Parathyroid adenoma (tissue), 2 donors: ENCODE measurements around the gene ISOC2.

Experiments
- H2AFZ ChIP-seq: fragments of 300-600 bp; sonication (generic); one replicate; pipeline ENCODE4 v1.7.0; 2017; ENCODE audit warnings: antibody characterized with exemption, mild to moderate bottlenecking
- H3K27ac ChIP-seq: fragments of 300-600 bp; sonication (generic); one replicate; pipeline ENCODE4 v1.7.0; 2017
- H3K27me3 ChIP-seq: fragments of 300-600 bp; sonication (generic); one replicate; pipeline ENCODE4 v1.7.0; 2017; ENCODE audit warnings: low read length; ENCODE audit not compliant: control insufficient read depth, insufficient read depth
- H3K36me3 ChIP-seq: fragments of 300-600 bp; sonication (generic); one replicate; pipeline ENCODE4 v1.7.0; 2017; ENCODE audit warnings: low read length; ENCODE audit not compliant: control insufficient read depth, insufficient read depth
- H3K4me1 ChIP-seq: fragments of 300-600 bp; sonication (generic); one replicate; pipeline ENCODE4 v1.7.0; 2017; ENCODE audit warnings: control low read depth
- H3K4me2 ChIP-seq: fragments of 300-600 bp; sonication (generic); one replicate; pipeline ENCODE4 v1.7.0; 2017; ENCODE audit warnings: low read length
- H3K4me3 ChIP-seq: fragments of 300-600 bp; sonication (generic); one replicate; pipeline ENCODE4 v1.7.0; 2017; ENCODE audit warnings: low read depth, low read length
- H3K79me2 ChIP-seq: fragments of 300-600 bp; sonication (generic); one replicate; pipeline ENCODE4 v1.7.0; 2017; ENCODE audit warnings: control low read depth
- H3K9ac ChIP-seq: fragments of 300-600 bp; sonication (generic); one replicate; pipeline ENCODE4 v1.7.0; 2017; ENCODE audit warnings: mild to moderate bottlenecking
- H3K9me3 ChIP-seq: fragments of 300-600 bp; sonication (generic); one replicate; pipeline ENCODE4 v1.7.0; 2017; ENCODE audit warnings: low read length; ENCODE audit not compliant: control insufficient read depth
- TF ChIP-seq, protein P1 (sequence below): fragments of 300-600 bp; sonication (generic); IDR thresholded peaks from one replicate; pipeline ENCODE4 v1.7.0; 2017; ENCODE audit warnings: antibody characterized with exemption, mild to moderate bottlenecking
- donor health status: primary hyperparathyroidism.

Gene ISOC2

DNA sequence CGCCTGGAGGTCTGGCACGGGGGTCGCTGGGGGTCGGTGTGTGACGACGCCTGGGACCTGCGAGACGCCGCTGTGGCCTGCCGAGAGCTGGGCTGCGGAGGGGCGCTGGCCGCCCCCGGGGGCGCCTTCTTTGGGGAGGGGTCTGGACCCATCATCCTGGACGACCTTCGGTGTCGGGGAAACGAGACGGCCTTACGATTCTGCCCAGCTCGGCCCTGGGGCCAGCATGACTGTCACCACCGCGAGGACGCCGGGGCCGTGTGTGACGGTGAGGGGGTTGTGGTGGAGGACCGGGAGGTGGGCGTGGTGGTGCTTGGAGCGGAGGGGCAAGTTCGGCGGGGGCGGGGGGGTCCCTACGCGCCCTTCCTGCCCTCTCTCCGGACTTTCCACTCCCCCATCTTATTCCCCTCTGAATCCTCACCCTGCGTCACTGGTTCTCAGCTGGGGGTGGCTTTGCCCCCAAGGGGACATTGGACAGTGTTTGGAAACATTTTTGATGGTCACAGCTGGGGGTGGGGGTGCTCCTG is 32.3 kb upstream of the ISOC2 start:
- H3K27me3 ChIP-seq: no peaks in the 10 kb centered on the region
- H3K4me3 ChIP-seq: no peak overlapping the region
- no peaks in the 10 kb centered on the region for H3K36me3 ChIP-seq
- no peak overlapping the region for H3K4me2 ChIP-seq
- no peaks in the 10 kb centered on the region for H3K79me2 ChIP-seq
- H3K9ac ChIP-seq: no peak overlapping the region
- no peak overlapping the region for H2AFZ ChIP-seq
- H3K27ac ChIP-seq: peak overlapping the region; percentile 24
- peaks cover 5% of the 10 kb centered on the region for H3K4me1 ChIP-seq
- no peaks in the 10 kb centered on the region for H3K9me3 ChIP-seq
- TF ChIP-seq, protein P1, sequence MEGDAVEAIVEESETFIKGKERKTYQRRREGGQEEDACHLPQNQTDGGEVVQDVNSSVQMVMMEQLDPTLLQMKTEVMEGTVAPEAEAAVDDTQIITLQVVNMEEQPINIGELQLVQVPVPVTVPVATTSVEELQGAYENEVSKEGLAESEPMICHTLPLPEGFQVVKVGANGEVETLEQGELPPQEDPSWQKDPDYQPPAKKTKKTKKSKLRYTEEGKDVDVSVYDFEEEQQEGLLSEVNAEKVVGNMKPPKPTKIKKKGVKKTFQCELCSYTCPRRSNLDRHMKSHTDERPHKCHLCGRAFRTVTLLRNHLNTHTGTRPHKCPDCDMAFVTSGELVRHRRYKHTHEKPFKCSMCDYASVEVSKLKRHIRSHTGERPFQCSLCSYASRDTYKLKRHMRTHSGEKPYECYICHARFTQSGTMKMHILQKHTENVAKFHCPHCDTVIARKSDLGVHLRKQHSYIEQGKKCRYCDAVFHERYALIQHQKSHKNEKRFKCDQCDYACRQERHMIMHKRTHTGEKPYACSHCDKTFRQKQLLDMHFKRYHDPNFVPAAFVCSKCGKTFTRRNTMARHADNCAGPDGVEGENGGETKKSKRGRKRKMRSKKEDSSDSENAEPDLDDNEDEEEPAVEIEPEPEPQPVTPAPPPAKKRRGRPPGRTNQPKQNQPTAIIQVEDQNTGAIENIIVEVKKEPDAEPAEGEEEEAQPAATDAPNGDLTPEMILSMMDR: no peak

DNA sequence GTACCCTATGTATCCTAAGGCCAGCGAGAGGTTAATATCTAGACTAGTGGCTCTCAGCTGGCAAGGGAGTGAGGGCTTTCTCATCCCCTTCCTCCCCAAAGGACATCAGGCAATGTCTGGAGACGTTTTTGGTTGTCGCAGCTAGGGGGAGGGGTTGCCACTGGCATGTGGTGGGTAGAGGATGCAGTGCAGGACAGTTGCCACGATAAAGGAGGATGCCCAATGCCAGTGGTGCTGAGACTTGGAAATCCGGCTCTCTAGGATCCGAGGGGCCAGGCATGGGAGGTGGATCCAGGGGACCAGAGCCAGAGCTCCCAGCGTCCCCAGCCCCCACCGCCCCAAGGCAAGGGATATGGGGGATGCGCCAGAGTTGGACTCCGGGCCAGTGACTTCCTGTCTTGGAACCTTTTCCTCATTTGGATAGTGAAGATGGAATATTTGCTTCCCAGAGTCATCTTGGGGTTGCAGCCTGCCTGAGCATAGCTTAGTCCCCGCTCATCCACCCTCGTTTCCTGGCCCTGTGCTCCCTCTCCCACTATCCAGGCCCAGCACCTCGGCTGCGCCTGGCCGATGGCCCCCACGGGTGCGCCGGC is 31.7 kb upstream of the ISOC2 start:
- peak overlapping the region; percentile 24 for H3K27ac ChIP-seq
- H3K36me3 ChIP-seq: no peaks in the 10 kb centered on the region
- H3K4me1 ChIP-seq: peaks cover 5% of the 10 kb centered on the region

GRCh38 chr19:55492362-55492944 is 31.0 kb upstream of the ISOC2 start:
- Histone ChIP-seq H3K27me3 (no peaks in the 10 kb centered on the region), H3K4me2 (peak overlapping the region; percentile 71), H3K79me2 (no peaks in the 10 kb centered on the region), H3K4me1 (peaks cover 5% of the 10 kb centered on the region), H3K4me3 (peak overlapping the region; percentile 41), H3K27ac (no peak overlapping the region), H3K9me3 (no peaks in the 10 kb centered on the region), H2AFZ (peak overlapping the region; percentile 68), H3K36me3 (no peaks in the 10 kb centered on the region), H3K9ac (no peak overlapping the region)
- TF ChIP-seq, protein P1: no peak

More for the DNA sequence above, 31.7 kb upstream of the ISOC2 start:
- Histone ChIP-seq H3K4me2 (no peak overlapping the region), H3K4me3 (no peak overlapping the region), H3K79me2 (no peaks in the 10 kb centered on the region), H3K9me3 (no peaks in the 10 kb centered on the region), H2AFZ (no peak overlapping the region), H3K27me3 (no peaks in the 10 kb centered on the region), H3K9ac (no peak overlapping the region)
- TF ChIP-seq, protein P1: no peak

DNA sequence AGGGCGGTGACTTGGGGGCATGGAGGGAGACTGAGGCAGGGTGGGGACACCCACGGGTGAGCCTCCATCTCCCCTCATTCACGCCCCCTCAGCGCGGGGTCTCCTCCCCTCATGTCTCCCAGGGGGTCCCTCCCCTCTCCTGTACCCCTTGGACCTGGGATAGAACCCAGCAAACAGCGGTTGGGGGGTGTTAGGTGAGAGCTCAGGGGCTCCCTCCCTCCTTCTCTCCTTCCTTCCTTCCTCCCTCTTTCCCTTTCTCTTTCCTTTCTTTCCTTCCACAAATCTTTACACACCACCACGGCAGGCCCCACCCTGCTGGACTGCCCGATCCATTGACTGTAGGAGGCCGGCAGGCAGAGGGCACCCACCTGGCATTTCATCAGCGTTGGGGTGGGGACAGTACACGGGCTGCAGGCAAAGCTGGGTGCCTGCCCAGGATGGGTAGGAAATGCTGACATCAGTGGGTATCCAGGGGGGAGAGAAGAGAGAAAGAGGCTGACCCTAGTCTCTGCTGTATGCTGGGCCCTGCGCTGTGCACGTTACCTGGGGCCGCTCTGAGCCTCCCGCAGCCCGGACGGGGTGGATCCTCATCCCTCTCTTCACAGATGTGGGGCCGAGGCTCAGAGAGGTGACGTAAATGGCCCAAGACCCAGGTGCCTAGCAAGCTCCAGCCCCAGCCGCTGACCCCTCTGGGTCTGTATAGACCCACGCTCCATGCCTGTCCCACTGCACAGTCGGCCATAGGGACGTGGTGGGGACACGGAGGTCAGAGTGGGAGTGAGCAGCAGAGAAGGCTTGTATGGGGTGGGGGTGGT is 30.3 kb upstream of the ISOC2 start:
- Histone ChIP-seq H3K4me1 (peaks cover 5% of the 10 kb centered on the region), H3K9ac (no peak overlapping the region), H3K27ac (no peak overlapping the region), H3K79me2 (no peaks in the 10 kb centered on the region), H2AFZ (peak overlapping the region; percentile 68), H3K36me3 (no peaks in the 10 kb centered on the region), H3K4me2 (peak overlapping the region; percentile 71), H3K27me3 (no peaks in the 10 kb centered on the region), H3K9me3 (no peaks in the 10 kb centered on the region), H3K4me3 (peak overlapping the region; percentile 41)
- TF ChIP-seq, protein P1: no peak
